Testis (tissue), 2 donors: Measurements from ENCODE around the gene STARD13.

Experiments used
- CTCF ChIP-seq, 3 experiments: fragments of 450-650 bp in 2 of 3; fragments of 200-600 bp in 1 of 3; sonication (generic) in 1 of 3; IDR thresholded peaks; one replicate each; pipeline ENCODE4 v1.5.1; 2016 to 2019; ENCODE audit warnings: antibody characterized with exemption in 3 of 3, mild to moderate bottlenecking in 2 of 3, moderate library complexity in 1 of 3
- POLR2A ChIP-seq: fragments of 450-650 bp; IDR thresholded peaks from one replicate; pipeline ENCODE4 v1.6.1; 2017; ENCODE audit warnings: antibody characterized with exemption, mild to moderate bottlenecking, moderate library complexity

DNA sequence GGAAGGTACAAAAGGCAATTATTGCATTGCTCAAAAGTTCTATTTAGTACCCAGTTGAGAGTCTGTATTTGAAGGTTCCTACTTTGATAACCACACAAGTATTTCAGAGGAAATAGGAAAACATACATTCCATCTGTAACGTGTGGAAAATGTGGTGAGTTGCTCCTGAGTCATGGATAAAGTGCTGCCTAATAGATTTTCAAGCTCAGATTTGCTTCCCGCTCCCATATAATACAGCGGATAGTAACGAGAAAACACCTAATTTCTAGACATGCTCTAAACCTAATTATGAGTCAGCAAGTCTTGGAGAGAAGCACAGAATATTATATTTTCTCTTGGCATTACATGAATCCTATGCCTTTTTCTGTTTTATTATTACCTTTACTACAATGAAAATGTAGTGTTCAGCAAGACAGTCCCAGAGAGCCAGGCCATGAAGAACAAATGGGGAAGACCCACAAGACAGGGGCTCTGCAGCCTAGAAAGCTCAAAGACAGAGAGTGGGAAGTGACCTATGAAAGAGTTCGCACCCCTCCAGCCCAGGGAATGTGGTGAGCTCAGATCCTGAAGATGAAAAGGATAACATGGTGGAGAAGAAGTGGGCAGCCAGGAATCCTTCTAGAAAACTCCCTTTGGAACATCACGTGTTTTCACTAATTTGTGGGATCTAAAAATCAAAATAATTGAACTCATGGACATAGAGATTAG lies 116.1 kb downstream of the STARD13 start:
- no peak for TF ChIP-seq CTCF (IDR thresholded peaks at IDR 0.05)
- TF ChIP-seq POLR2A, result no peak
